A204.1 (cell line): ENCODE measurements around the gene ZNF879.

Source experiments
- FAIRE-seq: peaks from 2 replicates; lab custom pipeline; 2012; peaks lifted over from hg19 to GRCh38; lab: Jason Lieb, UNC

ZNF879 gene

DNA sequence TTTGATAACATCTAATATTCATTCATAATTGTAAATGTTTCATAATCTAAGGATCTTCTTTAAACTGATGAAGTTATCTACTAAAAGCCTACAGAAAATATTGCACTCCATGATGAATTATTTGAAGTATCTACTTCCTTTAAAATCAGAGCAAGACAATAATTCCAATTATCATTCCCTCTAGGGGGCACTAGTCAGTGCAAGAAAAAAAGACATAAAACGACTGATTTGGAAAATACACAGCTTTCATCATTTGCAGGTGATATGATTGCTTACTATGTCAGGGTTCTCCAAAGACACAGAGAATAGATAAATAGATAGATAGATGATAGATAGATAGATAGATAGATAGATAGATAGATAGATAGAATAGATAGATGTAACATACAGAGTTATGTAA lies 14.9 kb upstream of the ZNF879 start:
- FAIRE-seq = no peak

DNA sequence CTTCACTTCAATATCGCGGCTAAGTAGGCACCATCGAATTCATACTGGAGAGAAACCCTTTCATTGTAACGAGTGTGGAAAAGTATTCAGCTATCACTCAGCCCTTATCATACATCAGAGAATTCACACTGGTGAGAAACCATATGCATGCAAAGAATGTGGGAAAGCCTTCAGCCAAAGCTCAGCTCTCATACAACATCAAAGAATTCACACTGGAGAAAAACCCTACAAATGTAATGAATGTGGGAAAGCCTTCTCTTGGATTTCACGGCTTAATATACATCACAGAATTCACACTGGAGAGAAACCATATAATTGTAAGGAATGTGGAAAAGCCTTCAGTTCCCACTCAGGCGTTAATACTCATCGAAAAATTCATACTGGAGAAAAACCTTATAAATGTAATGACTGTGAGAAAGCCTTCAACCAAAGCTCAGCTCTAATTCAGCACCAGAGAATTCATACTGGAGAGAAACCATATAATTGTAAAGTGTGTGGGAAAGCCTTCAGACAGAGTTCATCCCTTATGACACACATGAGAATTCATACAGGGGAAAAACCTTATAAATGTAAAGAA lies 9.5 kb downstream of the ZNF879 start:
- no peak for FAIRE-seq

DNA sequence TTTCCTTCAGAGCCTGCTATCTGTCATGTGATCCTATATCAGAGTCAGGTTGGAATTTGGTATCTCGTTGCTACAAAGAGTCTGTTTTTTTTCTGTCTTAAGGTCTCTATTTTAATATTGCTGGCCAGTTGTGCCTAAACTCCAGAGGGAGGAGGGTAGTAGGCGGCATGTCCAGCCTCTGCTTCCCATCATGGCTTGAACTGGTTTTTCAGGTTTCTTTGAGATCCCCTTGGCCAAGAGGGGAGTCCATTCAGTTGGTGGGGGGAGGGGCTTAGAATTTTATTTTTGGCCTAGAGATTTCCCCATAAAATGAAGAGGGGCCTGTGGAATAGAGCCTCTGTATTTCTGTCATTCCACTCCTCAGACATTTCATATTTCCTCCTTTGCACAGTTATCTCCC lies 21.2 kb downstream of the ZNF879 start:
- FAIRE-seq = no peak

DNA sequence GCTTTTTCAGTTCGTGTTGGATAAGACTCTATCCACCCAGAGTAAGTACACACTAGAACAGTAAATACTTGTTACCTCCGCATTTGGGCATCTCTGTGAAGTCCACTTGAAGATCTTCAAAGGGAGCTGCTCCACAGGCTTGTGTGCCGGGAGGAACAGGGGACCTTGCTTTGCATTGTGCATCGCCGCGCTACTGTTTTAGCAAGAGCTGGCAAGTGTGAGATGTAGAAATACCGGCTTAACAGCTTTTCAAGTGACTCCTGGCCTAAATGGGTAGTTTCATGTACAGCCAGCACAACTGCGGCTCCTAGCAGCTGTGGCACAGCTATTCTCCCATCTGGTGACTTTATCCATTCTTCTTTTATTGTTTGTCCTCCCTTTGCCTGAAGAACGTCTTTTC lies 28.2 kb downstream of the ZNF879 start:
- no peak for FAIRE-seq

DNA sequence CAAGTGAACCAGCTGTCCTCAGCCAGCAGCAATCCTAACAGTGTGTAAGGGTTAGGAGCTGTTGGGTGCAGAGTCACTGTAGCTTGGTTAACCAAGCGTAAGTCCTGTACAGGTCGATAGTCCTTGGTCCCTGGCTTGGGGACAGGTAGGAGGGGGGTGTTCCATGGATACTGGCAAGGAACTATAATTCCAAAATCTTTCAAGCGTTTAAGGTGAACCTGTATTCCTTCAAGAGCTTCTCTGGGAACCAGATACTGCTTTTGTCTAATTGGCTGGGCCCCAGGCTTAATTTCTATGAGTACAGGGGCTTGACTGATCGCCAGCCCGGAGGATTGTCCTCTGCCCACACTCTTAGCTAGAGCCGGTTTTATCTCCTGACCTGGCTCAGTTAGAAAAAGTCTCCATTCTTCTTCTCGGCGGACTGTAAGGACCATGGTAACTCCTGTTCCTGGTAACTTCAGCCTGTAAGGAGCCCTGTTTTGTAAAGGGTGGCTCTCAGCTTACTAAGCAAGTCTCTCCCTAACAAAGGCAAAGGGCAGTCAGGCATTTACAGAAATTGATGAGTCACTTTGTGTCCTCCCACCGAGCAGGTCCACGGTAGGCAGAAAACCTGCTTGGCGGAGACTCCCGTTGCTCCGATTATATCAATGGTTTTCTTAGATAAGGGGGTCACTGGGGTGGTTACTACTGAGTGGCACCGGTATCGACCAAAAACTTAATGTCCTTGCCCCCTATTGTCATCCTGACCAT lies 30.6 kb downstream of the ZNF879 start:
- FAIRE-seq = no peak

DNA sequence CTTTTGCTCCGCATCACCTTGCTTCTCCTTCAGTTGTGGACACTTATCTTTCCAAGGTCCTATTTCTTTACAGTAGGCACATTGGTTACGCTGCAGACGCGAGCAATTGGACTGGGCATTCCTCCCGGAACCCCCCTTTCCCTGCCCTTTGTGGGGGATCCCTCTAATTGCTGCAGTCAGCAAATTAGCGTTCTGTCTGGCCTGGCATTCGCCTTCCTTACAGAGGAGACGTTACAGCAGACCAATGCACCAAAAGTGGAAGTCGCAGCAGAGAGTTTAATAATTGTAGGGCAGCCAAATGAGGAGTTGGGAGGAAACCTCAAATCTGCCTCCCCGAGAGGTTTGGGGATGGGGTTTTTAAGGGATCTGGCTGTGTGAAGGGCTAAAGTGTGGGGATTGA lies 31.3 kb downstream of the ZNF879 start:
- no peak for FAIRE-seq

DNA sequence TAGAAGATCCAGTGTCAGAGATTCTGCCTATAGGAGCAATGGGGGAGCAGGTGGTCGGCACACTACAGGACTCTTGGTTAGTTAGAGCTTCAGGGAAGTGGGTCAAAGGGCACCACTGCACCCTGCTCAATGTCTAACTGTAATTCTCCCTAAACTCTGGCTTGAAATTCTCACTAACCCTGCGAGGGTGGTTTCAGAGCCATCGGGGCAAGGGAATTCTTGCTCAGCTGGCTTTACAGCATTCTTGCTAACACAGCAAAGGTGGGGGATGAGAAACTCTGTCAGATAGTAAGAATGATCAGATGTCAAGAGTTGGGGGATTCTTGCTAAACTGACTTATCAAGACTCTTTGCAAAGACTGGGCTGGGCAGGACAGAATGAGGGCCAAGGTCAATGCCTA lies 31.8 kb downstream of the ZNF879 start:
- no peak for FAIRE-seq

DNA sequence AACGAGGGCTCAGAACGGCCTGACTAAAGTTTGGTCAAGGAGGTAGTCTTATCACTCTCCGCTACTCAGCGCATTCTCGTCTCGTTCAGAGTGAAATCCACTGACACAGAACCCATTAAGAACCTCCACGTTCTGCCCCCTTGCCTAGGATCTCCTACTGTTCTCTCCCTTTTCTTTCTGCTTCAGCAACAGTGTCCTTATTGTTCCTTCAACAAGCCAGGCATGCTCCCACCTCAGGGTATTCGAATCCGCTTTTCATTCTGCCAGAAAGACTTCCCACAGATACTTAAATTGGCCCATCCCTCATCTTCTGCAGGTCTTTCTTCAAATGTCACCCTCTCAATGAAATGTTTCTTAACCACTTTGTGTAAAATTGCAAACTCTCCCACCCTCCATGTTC lies 32.2 kb downstream of the ZNF879 start:
- no peak for FAIRE-seq

DNA sequence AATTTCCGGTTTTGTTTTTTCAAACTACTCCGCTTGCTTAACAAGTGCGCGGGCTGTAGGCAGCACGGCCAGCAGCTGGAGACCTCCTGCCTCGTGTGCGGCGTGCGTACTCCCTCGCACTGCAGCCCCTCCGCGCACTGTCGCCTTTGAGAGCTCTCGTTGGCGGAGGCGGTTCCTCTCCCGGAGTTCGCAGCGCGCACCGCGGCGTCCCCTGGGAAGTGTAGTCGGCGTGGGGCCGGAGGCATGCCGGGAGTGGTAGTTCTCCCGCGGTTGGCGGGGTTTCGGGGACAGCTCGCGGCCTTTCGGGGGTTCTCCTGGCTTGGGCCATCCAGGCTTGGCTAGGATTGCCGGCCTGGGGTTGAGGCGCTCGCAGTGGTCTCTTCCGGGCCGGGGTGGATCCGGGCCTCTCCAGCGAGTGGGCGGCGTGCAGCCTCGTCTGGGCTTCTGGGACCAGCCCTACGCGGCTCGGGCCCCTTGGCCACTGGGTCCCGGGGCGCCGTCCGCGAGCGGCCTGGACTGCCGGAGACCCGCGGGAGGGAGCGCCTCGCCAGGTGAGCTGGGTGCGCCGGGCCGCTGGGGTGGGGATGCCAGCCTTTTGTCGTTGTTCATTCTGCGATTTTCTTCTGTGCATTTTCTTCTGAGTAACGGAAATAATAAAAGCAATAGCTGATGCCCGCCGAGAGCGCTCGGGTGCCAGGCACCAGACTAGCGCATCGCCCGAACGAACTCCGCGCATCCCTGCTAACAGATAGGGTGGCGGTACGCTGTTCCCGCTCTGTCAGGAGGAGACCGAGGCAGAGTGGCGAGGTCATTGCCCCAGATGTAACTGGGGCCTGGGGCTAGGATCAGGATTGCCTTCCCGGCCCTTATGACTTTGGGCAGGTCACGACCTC lies 36.8 kb downstream of the ZNF879 start, which contains the start of gene ZNF354C:
Gene ZNF354C (plus strand): TSS at position 258 of the 893 bp plus-strand sequence. CDS start 1,696 bp downstream, outside the sequence.
- FAIRE-seq = no peak

DNA sequence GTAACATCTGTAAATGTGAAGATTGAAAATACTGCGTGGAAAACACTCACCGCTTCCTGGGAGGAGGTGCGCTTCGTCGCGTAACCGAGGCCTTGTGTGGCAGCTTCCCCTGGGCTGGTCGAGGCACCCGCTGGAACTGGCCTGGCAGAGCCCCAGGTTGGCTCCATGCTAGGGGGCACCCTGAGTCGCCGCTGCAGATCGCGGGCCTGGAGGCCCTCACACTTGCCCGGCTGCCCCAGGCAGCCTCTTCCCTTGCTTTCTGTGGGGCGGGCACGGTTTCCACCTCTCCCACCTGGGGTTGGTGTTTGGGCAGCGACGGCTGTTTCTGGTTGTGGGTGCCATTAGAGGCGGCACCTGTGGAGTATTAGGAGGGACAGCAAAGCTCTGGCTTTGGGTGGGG lies 37.4 kb downstream of the ZNF879 start:
- FAIRE-seq = no peak

DNA sequence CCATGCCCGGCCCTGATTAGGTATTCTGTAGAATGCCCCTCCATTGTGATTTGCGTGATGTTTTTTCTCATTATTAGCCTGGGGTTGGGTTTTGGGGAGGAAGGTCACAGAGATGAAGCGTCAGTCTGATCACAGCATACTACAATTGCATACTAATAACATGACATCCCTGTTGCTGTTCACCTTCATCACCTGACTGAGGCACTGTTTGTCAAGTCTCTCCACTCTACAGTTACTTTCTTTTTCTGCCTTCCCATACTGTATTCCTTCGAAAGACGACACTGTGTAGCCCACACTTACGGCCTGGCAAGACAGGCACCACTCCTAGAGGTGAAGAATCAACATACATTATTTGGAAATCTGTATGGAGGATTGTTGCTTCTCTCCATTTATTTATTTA lies 42.1 kb downstream of the ZNF879 start:
- no peak for FAIRE-seq

DNA sequence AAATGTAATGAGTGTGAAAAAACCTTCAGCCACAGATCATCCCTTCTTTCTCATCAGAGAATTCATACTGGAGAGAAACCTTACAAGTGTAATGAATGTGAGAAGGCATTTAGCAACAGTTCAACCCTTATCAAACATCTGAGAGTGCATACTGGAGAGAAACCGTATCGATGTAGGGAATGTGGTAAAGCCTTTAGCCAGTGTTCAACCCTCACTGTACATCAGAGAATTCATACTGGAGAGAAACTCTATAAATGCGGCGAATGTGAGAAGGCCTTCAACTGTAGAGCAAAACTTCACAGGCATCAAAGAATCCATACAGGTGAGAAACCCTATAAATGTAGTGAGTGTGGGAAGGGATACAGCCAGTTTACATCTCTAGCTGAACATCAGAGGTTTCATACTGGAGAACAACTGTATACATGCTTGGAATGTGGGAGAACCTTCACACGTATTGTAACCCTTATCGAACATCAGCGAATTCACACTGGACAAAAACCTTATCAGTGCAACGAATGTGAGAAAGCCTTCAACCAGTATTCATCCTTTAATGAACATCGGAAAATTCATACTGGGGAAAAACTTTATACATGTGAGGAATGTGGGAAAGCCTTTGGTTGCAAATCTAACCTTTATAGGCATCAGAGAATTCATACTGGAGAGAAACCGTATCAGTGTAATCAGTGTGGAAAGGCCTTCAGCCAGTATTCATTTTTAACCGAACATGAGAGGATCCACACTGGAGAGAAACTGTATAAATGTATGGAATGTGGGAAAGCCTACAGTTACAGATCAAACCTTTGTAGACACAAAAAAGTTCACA lies 55.8 kb downstream of the ZNF879 start:
- FAIRE-seq = no peak

DNA sequence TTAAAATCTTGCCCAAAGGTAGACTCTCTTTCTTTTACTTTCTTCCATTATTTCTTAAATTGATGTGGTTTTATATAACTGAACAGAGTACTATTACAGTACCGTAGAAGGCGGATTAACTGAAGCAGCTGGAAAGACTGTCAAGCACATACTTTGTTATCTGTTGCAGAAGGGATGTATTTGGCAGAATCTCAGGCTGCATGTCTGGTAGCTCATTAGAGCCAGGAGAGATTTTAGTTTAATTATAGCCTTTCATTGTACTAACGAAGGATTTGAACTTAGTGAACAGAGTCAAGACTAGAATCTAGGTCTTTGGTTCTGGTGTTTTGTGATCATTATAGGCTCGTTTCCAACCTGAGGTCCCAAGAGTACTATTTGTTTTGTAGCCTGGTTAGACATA lies 57.1 kb downstream of the ZNF879 start:
- FAIRE-seq = no peak
